CD1c-positive myeloid dendritic cell (primary cell): ENCODE results near the gene NAA38.
"Not testable (repeated sequence)": the region's sequence is repeated elsewhere in the genome, so short reads cannot be mapped to it uniquely, and the experiment has no call there.

Experiments
- DNase-seq: peaks from one replicate; pipeline ENCODE4 v3.0.0-alpha.2; 2016; ENCODE audit errors: extremely low spot score

NAA38 gene

DNA sequence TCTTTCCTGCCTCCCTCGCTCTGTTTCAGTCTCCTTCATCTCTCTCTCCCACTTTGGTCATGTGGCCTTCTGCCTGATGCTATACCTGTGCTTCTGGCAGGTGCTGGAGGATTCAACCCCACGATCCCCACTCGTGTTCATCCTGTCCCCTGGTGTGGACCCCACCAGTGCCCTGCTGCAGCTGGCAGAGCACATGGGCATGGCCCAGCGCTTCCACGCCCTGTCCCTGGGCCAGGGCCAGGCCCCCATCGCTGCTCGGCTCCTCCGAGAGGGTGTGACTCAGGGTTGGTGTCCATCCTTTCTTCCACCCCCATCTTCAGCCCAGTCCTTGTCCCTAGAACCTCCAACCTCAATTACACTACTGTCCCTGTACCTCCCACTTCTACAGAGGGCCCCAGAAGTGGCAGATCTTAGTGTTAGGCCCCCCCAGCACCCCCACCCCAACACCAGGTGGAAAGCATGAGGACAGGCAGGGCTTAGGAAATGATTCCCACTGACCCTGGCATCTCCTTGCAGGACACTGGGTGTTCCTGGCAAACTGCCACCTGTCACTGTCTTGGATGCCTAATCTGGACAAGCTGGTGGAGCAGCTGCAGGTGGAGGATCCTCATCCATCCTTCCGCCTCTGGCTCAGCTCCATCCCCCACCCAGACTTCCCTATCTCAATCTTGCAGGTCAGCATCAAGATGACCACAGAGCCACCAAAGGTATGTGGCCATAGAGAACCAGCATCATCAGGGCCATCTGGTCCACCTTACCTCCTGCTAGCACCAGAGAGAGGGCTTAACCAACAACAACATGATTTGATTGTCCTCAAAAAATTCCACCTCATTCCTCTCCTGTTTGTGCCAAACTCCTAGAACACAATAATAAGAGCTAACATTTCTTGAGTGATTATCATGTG, 33.1 kb downstream of the NAA38 start:
- DNase-seq = no peak

DNA sequence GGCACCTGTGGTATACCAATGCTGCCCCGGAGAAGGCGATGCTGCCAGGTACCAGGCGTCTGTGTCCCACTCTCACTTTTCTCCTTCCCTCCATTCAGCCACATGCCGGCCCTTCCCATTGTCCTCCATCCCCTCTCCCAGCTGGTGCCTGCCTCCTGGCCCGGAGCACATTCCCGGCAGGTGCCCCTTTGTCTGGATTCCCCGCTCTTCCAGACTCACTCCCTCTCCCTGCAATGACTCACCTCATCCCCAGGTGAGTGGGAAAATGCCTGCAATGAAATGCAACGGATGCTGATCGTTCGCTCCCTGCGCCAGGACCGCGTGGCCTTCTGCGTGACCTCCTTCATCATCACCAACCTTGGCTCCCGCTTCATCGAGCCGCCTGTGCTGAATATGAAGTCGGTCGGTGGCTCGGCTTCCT, 33.8 kb downstream of the NAA38 start:
- DNase-seq = no peak

DNA sequence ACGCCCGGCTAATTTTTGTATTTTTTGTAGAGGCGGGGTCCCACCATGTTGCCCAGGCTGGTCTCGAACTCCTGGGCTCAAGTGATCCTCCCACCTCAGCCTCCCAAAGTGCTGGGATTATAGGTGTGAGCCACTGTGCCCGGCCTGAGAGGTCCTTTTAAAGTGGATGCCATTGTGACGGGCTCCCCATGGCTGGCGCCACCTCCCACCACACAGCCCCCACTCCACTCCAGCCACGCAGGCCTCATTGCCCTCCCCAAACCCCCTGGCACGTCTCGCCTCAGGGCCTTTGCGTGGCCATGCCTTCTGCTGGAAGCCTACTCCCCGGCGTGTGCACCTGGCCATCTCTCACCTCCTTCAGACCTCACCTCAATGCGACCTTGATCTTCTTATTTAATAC, 35.2 kb downstream of the NAA38 start:
- DNase-seq = no peak

DNA sequence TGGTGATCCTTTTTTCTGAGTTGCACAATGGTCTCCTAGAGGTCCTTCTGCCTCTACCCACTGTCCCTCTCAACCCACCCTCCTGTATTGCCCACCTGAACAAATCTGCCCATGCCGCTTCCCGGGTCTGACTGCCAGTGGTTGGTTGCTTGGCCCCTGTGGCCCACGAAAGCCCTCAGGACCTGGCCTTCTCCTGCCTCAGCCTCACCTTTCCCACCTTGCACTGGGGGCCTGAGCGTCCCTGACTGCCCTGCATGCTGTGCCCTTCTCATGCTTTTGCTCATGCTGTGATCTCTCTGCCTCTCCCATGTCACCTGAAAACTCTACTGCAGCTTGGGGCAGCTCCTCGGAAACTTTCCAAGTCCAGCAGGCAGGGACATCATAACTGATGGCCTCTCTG, 37.1 kb downstream of the NAA38 start:
- DNase-seq = no peak

DNA sequence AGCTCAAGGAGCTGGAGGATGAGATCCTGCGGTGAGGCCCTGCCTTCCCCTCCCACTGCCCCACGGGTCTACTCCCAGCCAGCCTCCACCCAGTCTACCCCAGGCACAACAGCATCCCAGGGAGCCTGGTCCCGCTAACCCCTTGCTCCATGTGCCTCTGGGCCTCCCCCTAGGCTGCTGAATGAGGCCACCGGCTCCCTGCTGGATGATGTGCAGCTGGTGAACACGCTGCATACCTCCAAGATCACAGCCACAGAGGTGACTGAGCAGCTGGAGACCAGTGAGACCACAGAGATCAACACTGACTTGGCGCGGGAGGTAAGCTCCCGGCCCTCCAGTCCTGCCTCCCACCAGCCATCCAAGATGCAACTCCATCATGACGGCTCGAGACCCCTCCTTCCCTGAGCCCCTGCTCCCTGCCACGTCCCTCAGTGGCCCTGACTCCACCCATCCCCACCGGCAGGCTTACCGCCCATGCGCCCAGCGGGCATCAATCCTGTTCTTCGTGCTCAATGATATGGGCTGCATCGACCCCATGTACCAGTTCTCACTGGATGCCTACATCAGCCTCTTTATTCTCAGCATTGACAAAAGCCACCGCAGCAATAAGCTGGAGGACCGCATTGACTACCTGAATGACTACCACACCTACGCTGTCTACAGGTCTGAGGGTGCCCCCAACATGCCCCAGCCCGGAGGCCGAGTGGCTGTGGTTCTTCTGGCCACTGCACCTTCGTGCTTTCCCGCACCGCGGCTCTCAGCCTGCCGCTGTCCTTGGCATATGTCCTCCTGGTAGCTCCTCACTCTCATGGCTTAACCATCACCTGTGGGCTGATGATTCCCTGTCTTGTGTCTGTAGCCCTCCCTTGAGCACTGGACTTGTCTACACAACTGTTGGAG, 38.4 kb downstream of the NAA38 start:
- DNase-seq = no peak

DNA sequence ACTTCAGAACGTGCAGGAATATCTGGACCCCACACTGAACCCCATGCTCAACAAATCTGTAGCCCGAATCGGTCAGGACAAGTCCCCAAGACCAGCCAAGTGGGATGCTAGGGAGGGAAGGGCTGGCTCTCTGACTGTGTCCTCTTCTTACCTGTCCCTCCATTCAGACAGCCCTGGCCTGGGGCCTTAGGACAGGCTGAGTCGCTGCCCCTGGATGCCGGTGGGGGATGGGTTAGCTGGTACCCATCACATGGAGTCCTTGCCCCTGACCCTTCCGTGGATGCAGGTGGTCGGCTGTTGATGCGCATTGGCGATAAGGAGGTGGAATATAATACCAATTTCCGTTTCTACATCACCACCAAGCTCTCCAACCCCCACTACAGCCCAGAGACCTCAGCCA, 39.3 kb downstream of the NAA38 start:
- no peak for DNase-seq

DNA sequence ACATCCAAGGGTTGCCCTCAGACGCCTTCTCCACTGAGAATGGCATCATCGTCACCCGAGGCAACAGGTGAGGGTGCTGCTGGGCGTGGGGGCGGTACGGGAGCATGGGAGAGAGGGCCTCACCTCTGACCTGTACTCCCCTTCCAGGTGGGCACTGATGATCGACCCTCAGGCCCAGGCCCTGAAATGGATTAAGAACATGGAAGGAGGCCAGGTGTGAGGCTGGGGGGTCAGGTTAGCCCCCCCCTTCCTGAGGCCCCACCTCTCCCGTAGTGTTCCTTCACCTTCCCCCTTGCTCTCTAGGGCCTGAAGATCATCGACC, 39.8 kb downstream of the NAA38 start:
- DNase-seq = no peak

DNA sequence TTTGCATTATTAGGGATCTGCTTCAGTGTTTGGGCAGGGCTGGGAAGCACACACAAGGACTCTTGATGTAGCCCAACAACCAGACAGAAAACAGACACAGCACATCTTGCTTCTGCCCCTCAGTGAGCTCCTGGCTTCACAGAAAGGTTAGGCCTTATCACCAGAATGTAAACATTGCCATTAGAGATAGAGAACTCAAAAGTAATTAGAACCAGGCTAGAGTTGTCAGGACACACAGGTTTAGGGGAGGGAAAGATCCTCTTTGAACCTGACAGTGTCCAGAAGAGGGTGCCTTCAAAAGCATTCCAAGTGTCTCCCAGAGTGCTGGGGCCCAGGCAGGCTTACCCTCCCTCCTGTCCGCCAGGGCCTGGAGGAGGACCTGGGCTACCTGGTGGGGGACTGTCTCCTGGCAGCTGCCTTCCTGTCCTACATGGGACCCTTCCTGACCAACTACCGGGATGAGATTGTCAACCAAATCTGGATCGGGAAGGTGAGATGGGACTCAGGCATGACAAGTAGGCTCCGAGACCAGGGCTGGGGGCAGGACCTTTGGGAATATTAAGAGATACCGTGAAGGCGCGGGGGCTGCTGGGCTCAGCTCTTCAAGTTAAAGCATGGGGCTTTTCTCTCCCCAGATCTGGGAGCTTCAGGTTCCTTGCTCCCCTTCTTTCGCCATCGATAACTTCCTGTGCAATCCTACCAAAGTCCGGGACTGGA, 40.3 kb downstream of the NAA38 start:
- DNase-seq = no peak

DNA sequence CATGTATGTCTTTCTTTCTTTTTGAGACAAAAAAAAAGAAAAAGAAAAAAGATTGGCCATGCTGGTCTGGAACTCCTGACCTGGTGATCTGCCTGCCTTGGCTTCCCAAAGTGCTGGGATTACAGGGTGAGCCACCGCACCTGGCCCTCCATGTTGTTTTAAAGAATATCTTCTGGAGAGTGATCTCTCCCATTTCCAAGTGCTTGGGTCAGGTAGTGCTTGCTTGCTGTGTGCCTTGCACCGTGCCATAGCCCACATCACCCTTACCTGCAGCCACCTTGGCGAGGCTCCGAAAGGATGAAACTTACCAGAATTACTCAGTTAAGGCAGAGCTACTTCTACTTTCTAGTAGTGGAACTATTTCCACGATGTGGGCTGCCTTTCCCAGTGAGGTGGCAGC, 42.4 kb downstream of the NAA38 start:
- no peak for DNase-seq

DNA sequence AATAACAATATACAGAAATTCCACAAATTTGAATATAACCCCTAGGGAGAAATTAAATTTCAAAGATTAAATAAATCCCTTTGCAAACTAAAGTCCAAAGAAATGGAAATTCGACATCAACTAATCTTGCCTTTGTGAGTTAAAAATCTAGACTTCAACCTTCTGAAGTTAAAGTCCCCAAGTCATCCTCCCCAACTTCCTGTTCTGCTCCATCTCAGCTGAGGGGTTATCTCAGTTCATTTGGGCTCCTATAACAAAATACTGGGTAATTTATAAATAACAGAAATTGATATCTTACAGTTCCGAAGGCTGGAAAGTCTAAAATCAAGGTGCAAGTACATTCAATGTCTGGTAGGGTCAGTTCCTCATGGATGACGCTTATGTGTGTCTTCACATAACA, 46.1 kb downstream of the NAA38 start:
- DNase-seq = no peak

DNA sequence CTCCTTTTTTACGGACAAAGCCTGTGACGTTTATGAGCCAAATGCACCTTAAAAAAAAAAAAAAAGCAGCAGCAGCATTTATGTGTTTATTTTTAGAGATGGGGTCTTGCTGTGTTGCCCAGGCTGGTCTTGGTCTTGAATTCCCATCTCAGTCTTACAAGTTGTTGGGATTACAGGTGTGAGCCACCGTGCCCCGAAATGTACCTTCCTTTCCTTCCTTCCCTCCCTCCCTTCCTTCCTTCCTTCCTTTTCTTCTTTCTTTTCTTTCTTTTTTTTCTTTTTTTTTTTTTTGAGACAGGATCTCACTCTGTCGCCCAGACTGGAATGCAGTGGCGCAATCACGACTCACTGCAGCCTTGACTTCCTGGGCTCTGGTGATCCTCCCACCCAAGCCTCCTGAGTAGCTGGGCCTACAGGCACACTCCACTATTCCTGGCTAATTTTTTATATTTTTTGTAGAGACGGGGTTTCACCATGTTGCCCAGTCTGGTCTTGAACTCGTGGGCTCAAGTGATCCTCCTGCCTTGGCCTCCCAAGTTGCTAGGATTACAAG, 47.5 kb downstream of the NAA38 start:
- not testable (repeated sequence) for DNase-seq

DNA sequence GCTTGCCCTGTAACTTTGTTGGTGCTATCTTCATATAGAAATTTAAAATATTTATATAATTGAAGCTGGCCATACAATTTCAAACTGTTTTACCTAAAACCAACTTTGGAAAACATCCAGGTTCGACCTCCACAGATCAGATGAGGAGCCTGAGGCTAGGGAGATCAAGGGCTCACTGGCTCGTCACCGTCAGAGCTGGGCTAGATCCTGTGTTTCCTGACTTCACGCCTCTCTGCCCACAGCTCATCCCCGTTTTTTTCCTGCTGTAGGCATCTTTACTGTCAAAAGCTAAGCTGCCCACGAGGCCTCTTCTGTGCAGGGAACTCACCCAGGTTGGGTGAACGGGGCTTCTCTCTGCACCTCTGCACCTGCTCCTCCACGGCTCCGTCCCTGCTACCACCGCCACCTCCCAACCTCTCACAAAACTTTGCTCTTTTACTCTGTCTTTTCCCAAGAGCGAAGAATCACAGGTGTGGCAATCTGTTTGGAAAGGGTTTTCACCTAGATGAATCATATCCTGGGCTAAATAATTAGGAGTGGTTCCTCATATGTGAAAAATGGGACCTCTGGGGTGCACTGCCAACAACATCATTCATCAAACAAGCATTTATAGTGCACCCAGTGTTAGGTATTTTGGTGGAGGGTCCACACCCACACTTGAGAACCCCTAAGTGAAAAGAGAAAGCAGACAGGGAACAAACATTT, 48.1 kb downstream of the NAA38 start:
- DNase-seq = no peak

DNA sequence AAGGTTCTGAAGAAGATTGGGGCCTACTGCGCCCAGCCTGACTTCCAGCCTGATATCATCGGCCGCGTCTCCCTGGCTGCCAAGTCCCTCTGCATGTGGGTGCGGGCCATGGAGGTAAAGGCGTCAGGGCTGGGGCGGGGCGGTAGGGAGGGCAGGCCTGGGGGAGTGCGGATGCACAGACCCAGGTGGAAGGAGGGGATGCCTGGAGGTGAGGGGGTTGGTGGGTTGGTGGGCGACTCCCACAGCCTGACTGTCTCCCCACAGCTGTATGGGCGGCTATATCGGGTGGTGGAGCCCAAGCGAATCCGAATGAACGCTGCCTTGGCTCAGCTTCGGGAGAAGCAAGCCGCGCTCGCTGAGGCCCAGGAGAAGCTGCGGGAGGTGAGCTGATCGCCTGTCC, 50.2 kb downstream of the NAA38 start:
- DNase-seq = no peak
